Kasumi-1 (cell line): ENCODE measurements around the gene RAB3IL1.
"Not testable (repeated sequence)": the region's sequence is repeated elsewhere in the genome, so short reads cannot be mapped to it uniquely, and the experiment has no call there.

Experiments
- DNase-seq, 2 experiments: peaks; one replicate each; lab custom pipeline; 2025; lab: John Stamatoyannopoulos, UW

Gene RAB3IL1

DNA sequence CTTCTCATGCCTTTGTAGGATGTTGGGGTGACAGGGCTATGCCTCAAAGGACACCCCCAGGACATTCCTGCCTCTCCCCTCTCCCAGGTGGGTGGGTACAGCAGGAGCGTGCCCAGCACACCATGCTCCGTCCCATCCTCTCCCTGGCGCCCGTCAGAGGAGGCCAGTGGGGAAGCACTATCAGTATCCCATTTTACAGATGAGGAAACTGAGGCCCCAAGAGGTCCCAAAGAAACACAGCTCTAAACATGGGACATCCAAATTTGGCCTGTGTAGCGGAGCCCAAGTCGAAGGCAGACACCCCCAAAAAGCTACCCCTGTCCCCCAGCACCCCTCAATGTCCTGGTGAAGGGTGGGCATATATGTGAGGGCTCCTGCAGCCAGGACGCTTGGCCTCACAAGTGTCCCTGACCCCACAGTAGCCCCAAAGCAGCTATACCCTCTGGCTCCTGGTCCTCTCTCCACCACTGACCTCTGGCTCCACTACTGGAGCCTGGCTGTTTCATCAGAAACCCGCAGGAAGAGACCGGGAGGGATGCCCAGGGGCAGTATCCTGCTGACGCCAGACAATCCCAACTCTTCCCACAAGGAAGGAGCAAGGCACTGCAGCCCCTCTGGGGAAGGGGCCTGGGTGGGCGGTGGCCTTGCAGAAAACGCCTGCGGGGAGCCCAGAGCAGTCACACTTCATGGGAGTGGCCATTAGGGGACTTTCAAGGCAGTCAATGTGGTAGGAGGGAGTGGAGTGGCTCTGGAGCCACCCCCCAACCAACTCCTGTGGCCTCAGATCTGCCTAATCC, 31.4 kb downstream of the RAB3IL1 start:
- DNase-seq: no peak

DNA sequence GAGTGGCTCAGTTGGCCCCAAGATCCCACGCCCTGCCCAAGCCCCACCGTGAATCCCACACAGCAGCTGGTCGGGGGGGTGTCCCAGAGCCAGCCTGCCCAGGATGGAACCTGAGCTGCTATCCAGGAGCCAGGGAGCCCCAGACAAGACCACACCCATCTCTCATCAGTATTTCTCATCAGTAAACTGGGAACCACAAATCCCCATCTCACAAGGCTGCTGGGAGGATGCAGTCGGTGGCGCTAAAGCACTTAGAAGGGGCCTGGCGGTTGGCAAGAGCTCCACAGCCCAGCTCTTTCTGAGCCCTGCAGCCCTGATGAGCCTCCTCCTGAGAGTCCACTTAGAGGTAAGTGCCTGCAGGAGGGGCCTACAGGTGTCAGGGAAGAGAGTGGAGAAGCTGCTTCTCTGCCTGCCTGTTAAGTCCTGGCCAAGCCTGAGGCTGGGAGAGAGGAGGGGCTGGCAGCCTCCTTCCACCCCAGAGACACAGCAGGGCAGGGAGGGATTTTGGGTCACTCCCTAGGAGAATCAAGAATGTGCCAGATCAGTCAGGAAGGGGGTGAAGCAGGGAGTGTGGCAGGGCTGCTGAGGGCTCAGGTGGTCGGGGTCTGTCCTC, 32.1 kb downstream of the RAB3IL1 start:
- DNase-seq: no peak

- no peak for DNase-seq
These were observed 33.4 kb downstream of the RAB3IL1 start for GRCh38 chr11:61883947-61884346.

- no peak for DNase-seq
These were observed 34.0 kb downstream of the RAB3IL1 start for GRCh38 chr11:61883327-61883726.

- no peak for DNase-seq
These were observed 34.5 kb downstream of the RAB3IL1 start for GRCh38 chr11:61882879-61883278.

DNA sequence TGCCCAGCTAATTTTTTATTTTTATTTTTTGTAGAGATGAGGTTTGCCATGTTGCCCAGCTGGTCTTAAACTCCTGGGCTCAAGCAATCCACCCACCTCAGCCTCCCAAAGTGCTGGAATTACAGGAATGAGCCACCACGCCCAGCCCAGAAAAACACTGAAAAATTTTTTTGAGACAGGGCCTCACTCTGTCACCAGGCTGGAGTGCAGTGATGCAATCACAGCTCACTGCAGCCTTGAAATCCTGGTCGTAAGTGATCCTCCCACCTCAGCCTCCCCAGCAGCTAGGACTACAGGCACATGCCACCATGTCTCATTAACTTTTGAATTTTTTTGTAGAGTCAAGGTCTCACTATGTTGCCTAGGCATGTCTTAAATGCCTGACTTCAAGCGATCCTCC, 35.1 kb downstream of the RAB3IL1 start:
- not testable (repeated sequence) for DNase-seq

DNA sequence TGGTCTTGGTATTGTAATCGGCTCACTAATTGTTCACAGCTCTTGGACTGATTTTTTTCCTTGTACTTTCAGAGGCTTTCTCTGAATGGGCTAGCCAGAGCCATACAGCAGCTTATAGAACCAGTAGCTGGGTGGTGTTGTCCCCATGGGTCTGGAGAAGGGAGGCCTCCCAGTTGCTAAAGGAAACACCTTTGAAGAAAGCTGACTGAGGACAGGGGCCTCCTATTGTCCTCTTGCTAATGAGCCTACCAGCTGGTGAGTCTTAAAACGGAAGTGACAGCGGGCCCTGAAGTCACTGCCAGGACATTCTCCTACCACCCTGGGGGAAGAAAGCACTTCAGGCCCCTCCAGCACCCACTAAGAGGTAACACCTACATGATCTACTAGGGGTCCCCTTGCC, 36.0 kb downstream of the RAB3IL1 start:
- no peak for DNase-seq

GRCh38 chr11:61880454-61880853, 36.9 kb downstream of the RAB3IL1 start:
- no peak for DNase-seq

DNA sequence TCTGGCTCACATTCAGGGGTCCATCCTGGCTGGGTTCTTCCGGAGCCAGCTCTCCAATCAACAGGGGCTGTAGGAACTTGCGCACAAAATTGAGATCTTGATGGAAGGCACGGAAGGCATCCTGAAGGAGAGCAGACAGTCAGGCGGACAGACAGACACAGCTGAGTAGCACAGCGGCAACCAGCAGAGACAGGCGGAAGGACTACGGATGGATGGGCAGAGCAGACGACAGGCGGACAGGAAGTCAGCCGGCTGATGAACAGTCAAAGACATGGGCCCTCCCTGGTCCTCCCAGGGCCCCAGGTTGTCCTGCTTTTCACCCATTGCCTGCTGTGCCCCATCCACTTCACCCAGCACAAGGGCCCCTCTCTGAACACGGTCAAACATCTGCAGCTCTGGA, 37.3 kb downstream of the RAB3IL1 start:
- no peak for DNase-seq

GRCh38 chr11:61879152-61879551, 38.2 kb downstream of the RAB3IL1 start:
- DNase-seq: no peak

DNA sequence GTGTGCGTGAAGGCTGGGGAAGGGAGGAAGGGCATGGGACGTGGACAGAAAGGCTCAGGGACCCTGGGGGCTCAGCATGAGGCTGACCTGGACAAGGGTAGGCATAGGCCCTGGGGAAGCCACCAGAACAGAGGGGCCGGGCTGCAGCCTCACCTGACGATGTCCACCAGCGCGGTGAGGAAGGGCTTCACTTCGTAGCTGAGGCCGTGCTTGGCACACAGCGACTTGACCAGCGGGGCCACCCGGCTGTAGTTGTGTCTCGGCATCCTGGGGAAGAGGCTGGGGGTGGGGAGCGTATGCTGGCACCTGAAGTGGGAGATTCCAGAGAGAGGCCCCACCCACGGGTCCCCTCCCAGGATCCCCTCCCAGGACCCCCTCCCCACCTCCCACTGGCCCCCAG, 41.7 kb downstream of the RAB3IL1 start:
- no peak for DNase-seq

- no peak for DNase-seq
These were observed 42.5 kb downstream of the RAB3IL1 start for GRCh38 chr11:61874853-61875252.

GRCh38 chr11:61874377-61874809, 43.0 kb downstream of the RAB3IL1 start:
- DNase-seq: no peak

- no peak for DNase-seq
These were observed 43.6 kb downstream of the RAB3IL1 start for GRCh38 chr11:61873588-61874376.

GRCh38 chr11:61872935-61873565, 44.3 kb downstream of the RAB3IL1 start:
- DNase-seq: no peak

- DNase-seq: peak; percentile 71 to 79
These were observed 46.2 kb downstream of the RAB3IL1 start for GRCh38 chr11:61871158-61871597.

GRCh38 chr11:61870541-61871031, 46.8 kb downstream of the RAB3IL1 start:
- DNase-seq: no peak

DNA sequence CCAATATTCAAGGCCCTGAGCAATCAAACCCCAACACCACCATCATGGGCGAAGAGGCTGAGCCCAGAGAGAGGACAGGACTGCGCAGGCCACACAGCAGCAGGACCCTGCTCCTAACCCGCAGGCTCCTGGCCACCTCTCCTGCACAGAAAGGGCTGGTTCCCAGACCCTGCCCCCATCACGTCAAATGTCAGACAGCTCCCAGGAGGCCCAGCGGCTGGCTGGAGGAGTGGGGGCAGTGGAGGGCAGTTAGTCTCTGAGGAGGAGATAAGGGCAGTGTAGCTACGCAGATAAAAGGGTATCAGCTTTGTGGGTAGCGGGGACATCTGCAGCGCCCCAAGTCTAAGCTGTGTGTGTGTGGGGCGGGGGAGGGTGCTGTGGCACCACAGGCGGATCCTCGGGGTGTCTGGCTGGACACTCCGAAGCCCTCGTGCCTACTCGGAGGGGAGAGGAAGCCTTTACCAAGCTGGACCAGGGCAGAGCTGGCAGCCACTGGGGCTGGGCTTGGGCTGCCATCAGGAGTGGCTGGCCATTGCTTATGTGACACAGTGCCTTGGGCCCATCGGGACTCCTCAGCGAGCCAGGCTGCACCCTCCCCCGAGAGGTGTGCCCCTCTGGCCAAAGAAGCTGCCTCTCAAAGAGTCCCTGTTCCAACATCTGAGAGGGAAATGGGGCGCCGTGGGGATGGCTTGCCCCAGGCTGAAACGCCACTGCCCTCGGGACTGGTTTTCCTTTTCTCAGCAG, 47.5 kb downstream of the RAB3IL1 start:
- no peak for DNase-seq

DNA sequence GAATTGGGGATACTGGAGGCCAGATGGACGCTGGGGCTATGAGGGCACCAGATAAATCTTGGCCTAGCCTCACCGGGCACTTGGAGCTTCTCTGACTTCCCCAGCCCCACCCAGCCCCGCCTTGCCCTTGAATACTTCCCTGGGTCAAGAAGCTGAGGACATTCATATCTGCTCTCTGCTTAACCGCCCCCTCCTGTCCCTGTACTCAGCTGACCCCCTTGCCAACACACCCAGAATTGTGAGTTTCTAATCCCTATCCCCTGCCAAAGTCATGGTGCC, 48.0 kb downstream of the RAB3IL1 start:
- DNase-seq: no peak

DNA sequence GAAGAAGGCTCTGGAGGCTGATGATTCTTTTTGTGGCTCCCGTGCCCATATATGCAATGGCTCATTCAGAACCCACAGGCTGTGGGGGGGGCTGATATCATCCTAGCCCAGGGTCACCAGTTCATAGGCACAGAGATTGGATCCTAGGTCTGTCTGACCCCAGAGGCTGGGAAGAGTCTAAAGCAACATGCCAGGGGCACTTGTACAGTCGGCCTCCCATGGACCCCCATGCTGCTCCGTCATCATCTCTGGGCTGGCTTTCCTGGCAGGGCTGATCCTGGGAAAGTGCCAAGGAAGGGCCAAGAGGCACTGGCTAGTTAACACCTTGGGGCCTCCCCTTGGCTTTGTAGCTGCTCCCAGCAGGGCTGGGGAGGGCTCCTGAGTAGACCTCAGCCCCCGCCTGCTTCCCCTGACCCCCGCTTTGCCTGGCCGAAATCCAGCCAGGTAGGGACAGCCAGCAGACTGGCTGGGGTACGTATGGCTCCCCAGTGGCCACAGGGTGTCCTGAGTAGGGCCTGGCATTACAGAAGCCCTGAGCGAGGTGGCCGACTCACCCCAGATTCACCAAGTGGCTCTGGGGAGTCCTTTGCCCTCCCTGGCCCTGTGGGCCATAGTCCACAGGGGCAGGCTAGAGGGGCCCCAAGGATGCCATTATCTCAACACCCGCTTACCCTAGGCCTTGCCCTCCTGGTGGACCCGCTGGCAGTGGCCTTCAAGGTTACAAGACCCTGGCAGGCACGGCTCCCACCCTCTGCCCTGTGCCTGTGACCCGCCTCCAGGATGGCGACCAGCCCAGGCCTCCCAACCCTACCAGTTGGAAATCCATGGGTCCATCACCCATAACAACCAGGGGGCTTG, 48.6 kb downstream of the RAB3IL1 start:
- no peak for DNase-seq

GRCh38 chr11:61866958-61867343, 50.4 kb downstream of the RAB3IL1 start:
- DNase-seq: no peak
